Measurements from ENCODE around the gene TACR2.

DNA sequence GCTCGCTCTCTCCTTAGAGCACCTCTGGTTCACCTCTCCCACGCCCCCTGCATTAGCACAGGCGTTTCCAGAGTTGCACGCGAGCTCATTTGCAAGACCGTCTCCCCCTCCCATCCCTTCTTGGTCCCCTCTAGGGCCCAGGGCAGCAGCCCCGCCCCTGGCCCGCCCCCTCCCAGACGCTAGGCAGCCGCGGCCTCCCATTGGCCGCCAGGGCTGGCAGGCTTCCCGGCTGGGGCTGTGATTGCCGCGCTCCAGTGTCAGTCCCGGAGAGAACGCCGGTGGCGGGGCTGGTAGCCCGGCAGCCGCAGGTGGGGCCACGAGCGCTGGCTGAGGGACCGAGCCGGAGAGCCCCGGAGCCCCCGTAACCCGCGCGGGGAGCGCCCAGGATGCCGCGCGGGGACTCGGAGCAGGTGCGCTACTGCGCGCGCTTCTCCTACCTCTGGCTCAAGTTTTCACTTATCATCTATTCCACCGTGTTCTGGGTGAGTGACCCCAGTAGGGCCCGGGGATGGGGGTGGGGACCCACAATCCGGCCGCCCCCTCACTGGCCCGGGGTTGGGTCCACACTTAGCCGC is 34.6 kb upstream of the TACR2 start, which contains the start of gene TSPAN15:
- TF ChIP-seq, protein P1, sequence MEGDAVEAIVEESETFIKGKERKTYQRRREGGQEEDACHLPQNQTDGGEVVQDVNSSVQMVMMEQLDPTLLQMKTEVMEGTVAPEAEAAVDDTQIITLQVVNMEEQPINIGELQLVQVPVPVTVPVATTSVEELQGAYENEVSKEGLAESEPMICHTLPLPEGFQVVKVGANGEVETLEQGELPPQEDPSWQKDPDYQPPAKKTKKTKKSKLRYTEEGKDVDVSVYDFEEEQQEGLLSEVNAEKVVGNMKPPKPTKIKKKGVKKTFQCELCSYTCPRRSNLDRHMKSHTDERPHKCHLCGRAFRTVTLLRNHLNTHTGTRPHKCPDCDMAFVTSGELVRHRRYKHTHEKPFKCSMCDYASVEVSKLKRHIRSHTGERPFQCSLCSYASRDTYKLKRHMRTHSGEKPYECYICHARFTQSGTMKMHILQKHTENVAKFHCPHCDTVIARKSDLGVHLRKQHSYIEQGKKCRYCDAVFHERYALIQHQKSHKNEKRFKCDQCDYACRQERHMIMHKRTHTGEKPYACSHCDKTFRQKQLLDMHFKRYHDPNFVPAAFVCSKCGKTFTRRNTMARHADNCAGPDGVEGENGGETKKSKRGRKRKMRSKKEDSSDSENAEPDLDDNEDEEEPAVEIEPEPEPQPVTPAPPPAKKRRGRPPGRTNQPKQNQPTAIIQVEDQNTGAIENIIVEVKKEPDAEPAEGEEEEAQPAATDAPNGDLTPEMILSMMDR (IDR thresholded peaks at IDR 0.05; ENCODE audit: borderline replicate concordance, extremely low read depth, low read length, poor library complexity, severe bottlenecking) = no peak
- TF ChIP-seq EZH2 (IDR thresholded peaks at IDR 0.05; ENCODE audit: borderline replicate concordance, low read depth, low read length, severe bottlenecking) = no peak

Measured in DND-41 (cell line).